ENCODE results near the gene GPC5.
"Not testable (repeated sequence)": the region's sequence is repeated elsewhere in the genome, so short reads cannot be mapped to it uniquely, and the experiment has no call there.

GPC5 gene

GRCh38 chr13:91726671-91727070 is 328.2 kb downstream of the GPC5 start:
- DNase-seq, result no peak

GRCh38 chr13:91729859-91730258 is 331.4 kb downstream of the GPC5 start:
- DNase-seq, result no peak

GRCh38 chr13:91739751-91740150 is 341.3 kb downstream of the GPC5 start:
- DNase-seq, result no peak

GRCh38 chr13:91740756-91741155 is 342.3 kb downstream of the GPC5 start:
- no peak for DNase-seq

GRCh38 chr13:91741925-91742324 is 343.5 kb downstream of the GPC5 start:
- DNase-seq, result no peak

- no peak for DNase-seq
Observed at GRCh38 chr13:91744284-91744683, 345.9 kb downstream of the GPC5 start.

GRCh38 chr13:91745967-91746366 is 347.5 kb downstream of the GPC5 start:
- no peak for DNase-seq

- no peak for DNase-seq
Observed at GRCh38 chr13:91747186-91747585, 348.8 kb downstream of the GPC5 start.

- no peak for DNase-seq
Observed at GRCh38 chr13:91748416-91749089, 350.1 kb downstream of the GPC5 start.

GRCh38 chr13:91758724-91759123 is 360.3 kb downstream of the GPC5 start:
- no peak for DNase-seq

- DNase-seq, result no peak
Observed at GRCh38 chr13:91762957-91763356, 364.5 kb downstream of the GPC5 start.

GRCh38 chr13:91764527-91764926 is 366.1 kb downstream of the GPC5 start:
- no peak for DNase-seq

GRCh38 chr13:91767651-91768050 is 369.2 kb downstream of the GPC5 start:
- no peak for DNase-seq

- no peak for DNase-seq
Observed at GRCh38 chr13:91768746-91769145, 370.3 kb downstream of the GPC5 start.

- no peak for DNase-seq
Observed at GRCh38 chr13:91771229-91771628, 372.8 kb downstream of the GPC5 start.

- no peak for DNase-seq
Observed at GRCh38 chr13:91773591-91774227, 375.3 kb downstream of the GPC5 start.

- no peak for DNase-seq
Observed at GRCh38 chr13:91774397-91774796, 376.0 kb downstream of the GPC5 start.

GRCh38 chr13:91776611-91777193 is 378.3 kb downstream of the GPC5 start:
- no peak for DNase-seq

- DNase-seq, result no peak
Observed at GRCh38 chr13:91778123-91778522, 379.7 kb downstream of the GPC5 start.

GRCh38 chr13:91781982-91782691 is 383.7 kb downstream of the GPC5 start:
- not testable (repeated sequence) for DNase-seq

- no peak for DNase-seq
Observed at GRCh38 chr13:91785431-91786119, 387.2 kb downstream of the GPC5 start.

GRCh38 chr13:91792054-91792453 is 393.6 kb downstream of the GPC5 start:
- no peak for DNase-seq

- DNase-seq, result no peak
Observed at GRCh38 chr13:91797567-91797966, 399.1 kb downstream of the GPC5 start.
